ENCODE measurements around the gene KLHL13.
"Not testable (repeated sequence)": the region's sequence is repeated elsewhere in the genome, so short reads cannot be mapped to it uniquely, and the experiment has no call there.

The KLHL13 gene

GRCh38 chrX:118128724-118129123, 12.1 kb upstream of the KLHL13 start:
- Histone ChIP-seq H3K27me3 (no peaks in the 10 kb centered on the region), H3K36me3 (no peaks in the 10 kb centered on the region), H3K9me3 (no peaks in the 10 kb centered on the region), H3K4me3 (ENCODE audit: low read depth, low read length) (no peak overlapping the region), H3K4me1 (no peaks in the 10 kb centered on the region)
- DNase-seq: no peak
- TF ChIP-seq CTCF (IDR thresholded peaks at IDR 0.05; ENCODE audit: low read depth, low read length): no peak

GRCh38 chrX:118126286-118126685, 9.7 kb upstream of the KLHL13 start:
- Histone ChIP-seq H3K27me3 (no peaks in the 10 kb centered on the region), H3K4me3 (ENCODE audit: low read depth, low read length) (no peak overlapping the region), H3K36me3 (no peaks in the 10 kb centered on the region), H3K4me1 (no peaks in the 10 kb centered on the region), H3K9me3 (no peaks in the 10 kb centered on the region)
- no peak for TF ChIP-seq CTCF (IDR thresholded peaks at IDR 0.05; ENCODE audit: low read depth, low read length)
- DNase-seq: no peak

- not testable (repeated sequence) for H3K27me3 ChIP-seq; H3K4me1 ChIP-seq; DNase-seq; H3K9me3 ChIP-seq; H3K36me3 ChIP-seq; H3K4me3 ChIP-seq (ENCODE audit: low read depth, low read length)
Observed at GRCh38 chrX:118124243-118124642, 7.6 kb upstream of the KLHL13 start.

- no peak for DNase-seq
- Histone ChIP-seq H3K4me1 (peaks cover 6% of the 10 kb centered on the region), H3K9me3 (no peaks in the 10 kb centered on the region), H3K27me3 (no peaks in the 10 kb centered on the region), H3K4me3 (ENCODE audit: low read depth, low read length) (no peak overlapping the region), H3K36me3 (no peaks in the 10 kb centered on the region; the same call in 1 of the 2 replicates)
- TF ChIP-seq CTCF (IDR thresholded peaks at IDR 0.05; ENCODE audit: low read depth, low read length): no peak
Observed at GRCh38 chrX:118117741-118118140, 1.1 kb upstream of the KLHL13 start.

GRCh38 chrX:118115953-118116712, 477 bp downstream of the KLHL13 start:
- H3K27me3 ChIP-seq: no peaks in the 10 kb centered on the region
- H3K36me3 ChIP-seq: peaks cover 16% of the 10 kb centered on the region
- H3K4me1 ChIP-seq: peaks cover 6% of the 10 kb centered on the region
- no peaks in the 10 kb centered on the region for H3K9me3 ChIP-seq
- no peak for TF ChIP-seq CTCF (IDR thresholded peaks at IDR 0.05; ENCODE audit: low read depth, low read length)
- DNase-seq: no peak
- H3K4me3 ChIP-seq (ENCODE audit: low read depth, low read length): peak overlapping the region; percentile 89

GRCh38 chrX:118114971-118115370, 1.6 kb downstream of the KLHL13 start:
- H3K9me3 ChIP-seq: no peaks in the 10 kb centered on the region
- H3K36me3 ChIP-seq: peaks cover 23% of the 10 kb centered on the region
- DNase-seq: no peak
- H3K27me3 ChIP-seq: no peaks in the 10 kb centered on the region
- H3K4me1 ChIP-seq: peaks cover 6% of the 10 kb centered on the region
- TF ChIP-seq CTCF (IDR thresholded peaks at IDR 0.05; ENCODE audit: low read depth, low read length): no peak
- peak overlapping the region; percentile 89 for H3K4me3 ChIP-seq (ENCODE audit: low read depth, low read length)
